HG02571 (cell line): ENCODE data around the gene EPHB3.

Experiments used
- ATAC-seq: cut with Tn5 transposase; IDR thresholded peaks from one replicate; pipeline ENCODE4 v1.9.1; 2021; ENCODE audit warnings: mild to moderate bottlenecking, moderate library complexity; ENCODE audit not compliant: unreplicated experiment

The EPHB3 gene

DNA sequence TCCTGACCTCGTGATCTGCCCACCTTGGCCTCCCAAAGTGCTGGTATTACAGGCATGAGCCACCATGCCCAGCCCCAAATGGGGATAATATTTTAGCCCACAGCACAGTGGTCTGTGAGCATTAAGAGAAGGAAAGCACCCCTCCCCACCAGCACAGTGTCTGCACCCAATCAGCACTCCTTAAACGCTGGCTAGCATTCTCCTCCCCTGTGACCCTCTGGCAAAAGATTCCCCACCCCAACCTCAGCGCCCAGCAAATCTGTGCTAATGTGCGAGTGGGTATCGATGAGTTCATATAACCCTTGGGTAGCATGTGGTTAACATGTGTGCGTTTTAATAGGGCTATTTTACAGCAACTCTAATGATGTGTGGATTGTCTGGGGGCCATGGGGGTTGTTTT is 18.3 kb upstream of the EPHB3 start:
- no peak for ATAC-seq

DNA sequence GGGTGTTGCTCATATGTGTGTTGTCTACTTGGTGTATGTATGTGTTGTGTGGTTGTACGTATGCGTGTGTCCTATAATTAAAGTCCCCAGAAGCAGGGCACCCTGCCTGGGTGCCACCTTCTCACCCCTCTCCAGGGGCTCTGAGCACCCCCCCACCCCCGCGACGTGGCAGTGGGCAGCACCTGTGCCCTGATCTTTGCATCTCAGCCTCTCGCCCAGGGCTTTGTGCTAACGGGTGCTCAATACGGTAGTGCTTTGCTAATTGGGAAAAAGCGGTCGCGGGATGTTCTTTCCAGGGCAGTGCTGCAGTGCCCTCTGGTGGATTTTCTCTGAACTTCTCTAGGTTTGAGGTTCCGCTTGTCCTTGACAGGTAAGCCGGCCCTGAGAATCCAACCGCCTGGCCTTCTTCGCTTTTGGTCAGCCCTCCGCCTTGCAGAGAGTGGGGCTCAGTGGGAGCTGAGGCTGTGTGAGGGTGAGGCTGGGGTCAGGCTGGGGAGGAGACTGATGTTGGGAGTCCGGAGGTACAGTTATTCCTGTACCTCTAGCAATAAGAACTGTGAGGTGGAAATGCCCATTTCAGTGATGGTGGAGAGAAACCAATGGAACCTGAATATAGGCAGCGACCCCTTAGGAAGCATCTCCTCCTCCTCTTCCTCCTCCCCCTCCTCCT is 17.6 kb upstream of the EPHB3 start:
- no peak for ATAC-seq

DNA sequence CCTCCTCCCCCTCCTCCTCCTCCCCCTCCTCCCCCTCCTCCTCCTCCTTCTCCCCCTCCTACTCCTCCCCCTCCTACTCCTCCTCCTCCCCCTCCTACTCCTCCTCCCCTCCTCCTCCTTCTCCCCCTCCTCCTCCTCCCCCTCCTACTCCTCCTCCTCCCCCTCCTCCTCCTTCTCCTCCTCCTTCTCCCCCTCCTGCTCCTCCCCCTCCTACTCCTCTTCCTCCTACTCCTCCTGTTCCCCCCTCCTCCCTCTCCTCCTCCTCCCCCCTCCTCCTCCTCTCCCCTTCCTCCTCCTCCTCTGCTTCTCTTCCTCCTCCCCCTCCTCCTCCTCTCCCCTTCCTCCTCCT is 17.1 kb upstream of the EPHB3 start:
- ATAC-seq: no peak

DNA sequence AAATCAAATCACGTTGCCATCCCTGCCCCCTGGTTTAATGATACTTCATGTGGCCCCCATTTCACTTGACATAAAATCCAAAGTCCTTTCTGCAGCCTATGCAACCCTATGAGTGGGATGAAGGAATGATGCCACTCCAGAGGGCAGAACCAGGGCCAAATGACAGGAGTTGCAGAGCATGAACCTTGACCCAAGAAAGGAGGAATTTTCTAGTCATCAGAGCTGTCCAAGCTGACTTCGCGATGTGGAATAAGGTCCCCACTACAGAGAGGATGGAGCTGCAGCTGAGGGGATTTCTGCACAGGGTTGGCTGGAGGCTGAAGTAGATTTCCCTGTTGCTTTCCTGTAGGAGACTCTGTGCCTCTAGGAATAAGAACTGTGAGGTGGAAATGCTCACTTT is 15.8 kb upstream of the EPHB3 start:
- no peak for ATAC-seq

DNA sequence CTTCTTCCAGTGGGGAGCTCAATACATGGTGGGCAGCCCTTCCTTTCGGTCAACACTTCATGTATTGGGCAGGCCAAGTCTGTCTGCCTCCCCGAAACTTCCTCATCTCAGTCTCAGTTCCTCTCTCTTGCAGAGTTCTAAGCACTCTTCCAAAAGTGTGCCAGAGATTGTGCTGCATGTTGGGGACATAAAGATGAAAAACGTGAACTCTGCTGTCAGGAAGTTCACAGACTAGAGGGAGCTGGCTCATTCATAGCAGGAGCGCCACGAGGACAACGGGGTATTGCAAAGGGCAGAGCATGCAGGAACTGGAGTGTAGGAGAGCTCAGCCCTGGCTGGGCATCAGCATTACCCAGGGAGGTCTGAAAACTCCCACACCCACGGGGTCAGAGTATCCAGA is 15.3 kb upstream of the EPHB3 start:
- no peak for ATAC-seq

DNA sequence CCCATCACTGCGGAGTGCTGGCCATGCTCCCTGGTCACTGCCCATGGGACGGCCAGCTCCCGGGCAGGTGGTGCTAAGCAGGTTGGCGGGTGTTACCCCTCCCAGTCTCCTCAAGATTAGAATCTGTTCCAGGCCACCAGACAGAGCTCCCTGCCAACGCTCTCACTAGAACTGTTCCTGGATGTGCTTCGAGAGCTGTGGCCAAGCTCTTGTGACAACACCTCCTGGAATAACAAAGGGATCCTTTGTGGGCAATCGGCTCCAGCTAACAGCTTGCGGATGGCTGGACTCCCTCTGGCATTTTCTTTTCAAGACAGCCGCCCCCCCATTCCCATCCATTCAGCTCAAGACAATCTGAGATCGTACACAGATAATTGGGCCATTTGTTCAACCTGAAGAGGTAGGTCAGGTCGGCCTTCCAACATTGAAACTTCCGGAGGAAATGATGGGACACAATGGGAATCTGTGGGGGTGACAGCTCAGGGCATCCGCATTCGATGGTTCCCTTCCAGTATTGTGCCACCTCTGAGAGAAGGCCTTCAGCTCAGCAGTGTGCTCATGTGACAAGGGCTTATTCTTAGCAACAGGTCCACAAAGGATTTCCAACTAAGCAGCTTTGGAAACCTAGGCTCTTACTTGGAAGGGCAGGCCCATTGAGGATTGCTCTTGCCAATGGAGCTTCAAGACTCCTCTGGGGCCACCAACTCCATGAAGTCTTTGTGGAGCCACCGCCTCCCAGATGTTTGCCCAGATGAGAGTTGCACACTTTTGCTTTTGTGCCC is 11.6 kb upstream of the EPHB3 start:
- ATAC-seq: no peak

DNA sequence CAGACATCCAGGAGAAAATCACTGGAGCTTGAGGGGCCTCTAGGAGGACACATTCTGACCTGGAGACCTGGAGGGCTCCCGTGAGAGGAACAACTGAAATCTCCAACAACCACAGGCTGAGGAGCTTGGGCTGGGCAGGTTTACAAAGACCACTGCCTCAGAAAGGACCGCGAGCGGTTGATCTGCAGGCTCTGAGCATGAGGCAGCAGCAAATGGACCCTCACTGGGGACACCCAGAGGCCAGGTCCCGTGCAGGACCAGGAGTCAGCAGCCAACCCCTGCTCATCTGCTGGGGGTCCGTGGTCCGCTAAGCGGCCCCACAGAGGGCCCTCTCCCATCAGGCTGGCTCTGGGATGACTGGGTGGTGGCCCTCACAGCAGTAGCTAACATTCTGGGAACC is 10.5 kb upstream of the EPHB3 start:
- no peak for ATAC-seq

DNA sequence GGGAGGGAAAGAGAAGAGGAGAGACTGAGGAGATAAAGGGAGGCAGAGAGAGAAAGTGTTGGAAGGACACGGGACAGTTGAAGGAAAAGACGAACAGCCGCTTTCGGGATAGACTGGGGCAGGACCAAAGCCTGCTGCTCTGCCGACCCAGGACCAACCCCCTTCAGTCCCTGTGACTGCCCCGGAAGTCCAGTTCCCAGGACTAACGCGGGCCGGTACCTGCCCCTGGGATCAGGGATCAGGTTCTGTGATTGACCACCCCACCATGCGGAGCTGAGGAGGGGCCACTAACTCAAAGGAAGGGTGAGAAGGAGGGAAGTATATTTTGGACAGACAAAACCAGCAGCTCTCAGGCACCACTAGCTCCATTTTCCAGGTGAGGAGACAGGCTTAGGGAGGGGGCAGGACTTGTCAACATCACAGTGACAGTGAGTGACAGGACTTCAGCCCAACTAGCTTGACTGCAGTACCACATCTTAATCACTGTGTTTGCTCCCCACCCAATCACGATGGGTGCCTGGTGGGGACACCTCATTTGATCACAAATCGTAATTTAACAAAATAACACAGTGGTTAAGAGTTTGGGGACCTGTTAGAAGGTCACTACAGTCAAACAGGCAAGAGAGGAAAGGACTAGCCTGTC is 9.8 kb upstream of the EPHB3 start:
- no peak for ATAC-seq

DNA sequence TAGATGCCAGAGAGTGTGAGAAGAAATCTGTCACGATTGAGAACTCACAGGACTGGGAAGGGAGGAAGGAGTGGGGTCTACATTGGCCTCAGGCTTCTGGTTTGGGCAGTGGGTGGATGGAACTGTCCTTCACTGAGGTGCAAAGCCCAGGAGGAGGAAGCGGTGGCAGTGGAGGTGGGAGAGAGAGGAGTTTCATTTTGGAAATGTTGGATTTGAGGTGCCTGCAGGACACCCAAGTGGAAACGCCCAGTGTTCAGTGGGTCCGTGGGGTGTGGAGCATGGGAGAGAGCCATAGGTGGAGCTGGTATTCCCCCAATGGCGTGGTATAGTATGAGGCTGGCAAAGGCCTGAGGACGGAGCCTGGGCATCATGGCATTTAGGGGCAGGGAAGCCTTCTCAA is 9.3 kb upstream of the EPHB3 start:
- ATAC-seq: no peak

DNA sequence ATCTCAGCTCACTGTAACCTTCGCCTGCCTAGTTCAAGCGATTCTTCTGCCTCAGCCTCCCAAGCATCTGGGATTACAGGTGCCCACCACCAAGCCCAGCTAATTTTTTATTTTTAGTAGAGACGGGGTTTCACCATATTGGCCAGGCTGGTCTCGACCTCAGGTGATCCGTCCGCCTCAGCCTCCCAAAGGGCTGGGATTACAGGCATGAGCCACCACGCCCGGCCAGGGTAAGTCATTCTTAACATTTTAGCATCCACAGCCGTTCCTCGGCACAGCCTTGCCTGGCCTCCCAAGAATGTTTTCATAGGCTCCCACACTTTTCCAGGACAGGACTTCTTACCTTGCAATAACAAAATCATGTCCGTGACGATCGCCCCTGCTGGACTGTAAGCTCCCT is 8.7 kb upstream of the EPHB3 start:
- no peak for ATAC-seq

DNA sequence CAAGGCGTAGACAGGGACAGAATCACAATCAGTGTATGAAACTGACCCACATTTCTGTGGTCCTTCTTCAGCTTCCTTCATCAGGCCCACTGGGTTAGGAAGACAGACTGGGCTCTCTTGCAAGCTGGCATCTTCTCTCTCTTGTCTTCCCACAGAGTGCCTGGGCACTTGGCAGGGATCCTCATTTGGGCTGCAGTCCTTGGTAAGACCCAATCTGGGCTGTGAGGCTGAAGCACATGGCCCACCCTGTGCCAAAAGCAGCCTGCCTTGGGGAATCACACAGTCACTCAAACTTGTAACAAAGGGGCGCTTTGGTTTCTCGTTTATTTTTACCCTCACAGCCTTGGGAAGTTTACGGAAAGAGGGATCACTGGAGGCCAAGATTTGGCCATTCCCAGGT is 8.2 kb upstream of the EPHB3 start:
- no peak for ATAC-seq

DNA sequence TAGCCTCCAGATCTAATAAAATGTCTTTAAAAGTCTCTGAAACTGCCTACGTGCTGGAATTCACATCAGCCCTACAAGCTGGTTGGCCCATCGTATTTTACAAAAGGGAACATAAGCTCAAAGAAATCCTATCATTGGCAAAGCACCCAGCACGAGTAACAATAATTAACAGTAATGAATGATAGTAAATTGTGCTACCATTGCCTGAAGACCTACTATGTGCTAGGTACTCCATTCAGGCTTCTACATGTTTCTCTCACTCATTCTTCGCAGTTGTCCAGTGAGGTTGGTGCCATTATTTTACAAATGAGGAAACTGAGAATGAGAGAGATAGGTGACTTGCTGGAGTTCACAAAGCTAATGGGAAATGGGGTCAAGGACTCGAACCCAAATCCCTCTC is 7.1 kb upstream of the EPHB3 start:
- no peak for ATAC-seq

DNA sequence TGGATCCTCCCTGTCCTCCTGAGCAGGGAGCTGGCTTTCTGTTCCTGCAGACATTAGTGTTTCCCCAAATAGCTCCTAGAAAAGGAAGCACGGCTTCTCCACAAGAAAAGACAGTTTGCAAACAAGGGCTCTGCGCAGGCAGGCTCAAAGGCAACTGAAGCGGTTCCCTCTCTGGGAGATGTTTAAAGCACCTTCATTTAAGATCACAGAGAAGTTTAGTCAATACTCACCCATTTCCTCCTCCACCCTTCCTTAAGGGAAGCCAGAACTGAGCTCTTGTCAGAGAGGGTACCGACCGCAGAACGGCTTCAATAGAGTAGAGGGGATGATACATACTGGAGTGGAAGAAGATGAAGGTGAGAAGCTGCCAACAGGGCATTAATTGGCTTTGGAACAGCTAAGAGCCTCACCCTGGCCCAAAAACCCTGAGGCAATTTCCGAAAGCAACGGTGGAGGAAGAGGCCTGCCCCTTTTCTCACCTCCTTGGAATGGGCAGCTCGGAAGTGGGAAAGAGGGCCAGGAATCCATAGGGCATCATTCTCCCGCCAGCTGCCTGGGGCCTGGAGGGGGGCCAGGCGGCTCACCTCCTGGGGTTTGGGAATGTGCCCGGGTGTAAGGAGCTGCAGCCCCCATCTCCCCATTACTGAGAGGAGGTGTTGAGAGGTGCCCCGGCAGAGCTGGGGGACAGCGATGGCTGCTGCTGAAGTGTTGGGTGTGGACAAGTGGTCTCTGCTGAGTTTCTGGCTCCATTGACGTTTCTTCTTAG is 4.8 kb upstream of the EPHB3 start:
- ATAC-seq: no peak

DNA sequence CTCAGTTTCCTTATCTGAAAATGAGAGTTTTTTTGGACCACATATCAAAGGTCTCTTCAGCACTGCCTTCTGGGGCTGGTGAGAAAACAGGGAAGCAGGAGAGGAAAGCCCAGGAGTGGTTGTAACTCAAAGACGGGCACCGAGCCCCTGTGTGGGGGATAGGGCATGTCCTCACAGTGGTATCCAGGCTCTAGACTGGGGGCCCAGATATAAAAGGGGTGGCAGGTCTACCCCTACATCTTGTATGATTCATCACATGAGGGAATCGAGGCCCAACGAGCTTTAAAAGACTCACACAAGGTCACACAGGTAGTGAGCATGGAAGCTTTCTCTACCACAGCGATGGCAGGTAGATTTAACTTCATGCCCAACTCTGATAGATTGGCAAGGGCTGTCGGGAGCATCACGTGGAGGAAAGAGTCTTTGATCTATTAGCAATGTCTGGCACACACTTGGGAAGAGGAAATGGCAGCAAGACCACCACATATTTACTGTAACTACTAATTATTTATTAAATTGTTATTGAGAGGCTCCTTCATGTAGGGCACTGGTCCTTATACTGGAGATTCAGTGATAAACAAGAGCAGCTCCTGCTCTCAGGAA is 4.1 kb upstream of the EPHB3 start:
- no peak for ATAC-seq

DNA sequence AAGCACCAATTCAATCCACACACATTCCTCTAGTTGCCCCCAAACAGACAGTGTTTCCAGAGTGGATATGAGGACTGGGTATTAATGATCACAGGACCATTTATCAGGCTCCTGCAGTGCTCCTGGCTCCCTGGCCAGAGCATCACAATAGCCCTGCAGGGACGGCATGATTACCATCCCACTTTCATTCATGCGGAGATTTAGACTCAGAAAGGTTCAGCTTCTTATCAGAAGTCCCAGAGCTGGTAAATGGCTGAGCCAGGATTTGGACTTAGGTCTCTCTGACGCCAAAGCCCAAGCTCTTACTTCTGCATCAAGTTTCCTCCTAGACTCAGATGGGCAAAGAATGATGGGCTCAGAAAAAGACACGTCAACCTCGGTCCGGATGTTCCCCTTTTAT is 2.9 kb upstream of the EPHB3 start:
- ATAC-seq: no peak

DNA sequence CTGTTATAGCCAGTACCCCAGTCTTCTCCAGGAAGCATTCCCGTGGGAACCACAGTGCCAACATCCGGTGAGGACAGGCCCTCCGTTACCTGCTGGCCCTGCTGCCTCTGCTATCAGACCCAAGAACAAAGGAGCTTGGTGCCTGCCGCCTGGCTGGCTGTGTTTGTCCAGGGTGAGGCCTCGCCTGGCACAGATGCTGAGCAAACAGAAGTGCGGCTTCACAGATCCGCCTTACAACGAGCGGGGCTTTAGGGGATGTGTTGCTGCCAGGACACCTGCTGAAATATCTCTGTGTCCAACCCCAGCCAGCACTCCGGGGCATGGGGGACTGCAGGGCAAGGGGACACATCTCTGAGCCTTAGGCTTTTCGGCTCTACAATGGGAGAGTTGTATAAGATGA is 2.2 kb upstream of the EPHB3 start:
- ATAC-seq: no peak

DNA sequence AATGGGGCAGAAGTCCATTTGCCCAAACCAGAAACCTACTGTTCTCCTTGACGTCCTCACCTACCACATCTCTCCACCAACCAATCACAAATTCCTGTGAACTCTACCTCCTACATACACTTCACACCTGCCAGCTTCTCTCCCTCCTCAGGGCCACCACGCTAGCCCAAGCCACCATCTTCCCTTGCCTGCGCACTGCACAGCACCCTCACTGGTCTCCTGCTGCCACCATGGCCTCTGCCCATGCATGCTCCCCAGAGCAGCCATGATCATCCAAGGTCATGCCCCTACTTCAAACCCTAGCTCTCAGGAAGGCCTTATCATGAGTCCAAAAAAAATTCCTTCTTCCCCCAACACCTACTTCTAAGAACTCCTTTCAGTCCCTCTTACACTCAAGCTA is 1.1 kb upstream of the EPHB3 start:
- ATAC-seq: no peak

DNA sequence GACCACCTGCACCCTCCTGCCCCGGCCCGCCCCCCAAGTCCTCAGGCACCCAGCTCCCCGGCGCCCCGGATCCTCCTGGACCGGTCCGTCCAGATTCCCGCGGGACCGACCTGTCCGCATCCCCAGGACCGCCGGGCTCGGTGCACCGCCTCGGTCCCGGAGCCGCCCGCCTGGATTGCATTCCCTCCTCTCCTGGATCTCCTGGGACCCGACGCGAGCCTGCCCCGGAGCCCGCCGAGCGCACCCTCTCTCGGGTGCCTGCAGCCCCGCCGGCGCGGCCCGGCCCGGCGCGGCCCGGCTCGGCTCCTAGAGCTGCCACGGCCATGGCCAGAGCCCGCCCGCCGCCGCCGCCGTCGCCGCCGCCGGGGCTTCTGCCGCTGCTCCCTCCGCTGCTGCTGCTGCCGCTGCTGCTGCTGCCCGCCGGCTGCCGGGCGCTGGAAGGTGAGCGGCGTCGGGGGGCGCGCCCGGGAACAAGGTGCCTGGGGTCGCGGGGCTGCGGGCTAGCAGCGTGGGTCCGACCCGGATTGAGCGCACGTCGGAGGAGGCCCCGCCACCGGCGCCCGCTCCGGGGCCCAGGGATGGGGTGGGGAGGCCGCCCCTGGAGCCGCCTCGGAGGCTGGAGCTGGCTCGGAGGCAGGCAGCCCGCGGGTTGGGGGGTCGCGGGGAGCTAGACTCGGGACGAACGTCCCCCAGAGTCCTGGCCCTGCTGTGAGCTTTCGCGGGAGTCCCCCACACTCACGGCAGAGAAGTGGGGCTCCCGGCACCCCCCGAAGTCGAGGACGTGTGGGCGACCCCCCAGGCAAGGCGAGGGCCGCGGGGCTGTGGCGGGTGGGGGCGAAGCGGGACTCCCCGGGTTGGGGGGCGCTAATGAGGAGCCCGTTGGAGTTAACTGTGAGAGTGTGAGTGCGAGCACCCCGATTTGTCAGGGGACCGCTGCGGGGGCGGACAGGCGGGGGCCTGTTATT is 610 bp downstream of the EPHB3 start:
- no peak for ATAC-seq

DNA sequence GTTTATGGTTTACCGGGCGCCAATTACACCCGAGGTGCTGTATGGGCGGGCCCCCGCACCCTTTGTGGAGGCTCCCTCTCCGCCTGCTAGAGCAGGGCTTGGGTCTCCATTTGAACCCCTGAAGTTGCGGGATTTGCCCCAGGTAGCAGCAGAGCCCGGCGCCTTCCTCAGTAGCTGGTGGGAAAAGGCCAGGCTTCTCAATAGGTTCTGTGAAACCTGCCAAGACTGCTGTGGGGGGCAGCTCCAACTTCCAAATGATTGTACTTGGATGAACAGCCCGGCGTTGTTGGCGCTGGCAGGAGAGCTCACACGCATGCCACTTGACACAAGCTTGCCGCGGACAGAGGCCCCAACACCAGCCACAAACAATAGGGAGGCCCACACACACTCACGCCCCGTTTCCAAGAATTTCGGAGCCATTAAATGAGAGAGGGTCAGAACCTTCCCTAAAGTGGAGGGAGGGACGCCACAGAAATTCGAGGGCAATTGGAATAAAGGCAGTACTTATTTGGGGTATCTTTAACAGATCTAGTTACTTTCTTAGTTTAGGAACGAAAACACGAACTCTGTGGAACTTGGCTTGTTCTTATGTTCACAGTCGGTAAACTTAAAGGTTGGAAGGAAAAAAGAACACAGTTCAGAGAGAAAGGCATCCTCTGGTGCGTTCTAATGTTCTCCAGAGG is 1.4 kb downstream of the EPHB3 start:
- no peak for ATAC-seq

DNA sequence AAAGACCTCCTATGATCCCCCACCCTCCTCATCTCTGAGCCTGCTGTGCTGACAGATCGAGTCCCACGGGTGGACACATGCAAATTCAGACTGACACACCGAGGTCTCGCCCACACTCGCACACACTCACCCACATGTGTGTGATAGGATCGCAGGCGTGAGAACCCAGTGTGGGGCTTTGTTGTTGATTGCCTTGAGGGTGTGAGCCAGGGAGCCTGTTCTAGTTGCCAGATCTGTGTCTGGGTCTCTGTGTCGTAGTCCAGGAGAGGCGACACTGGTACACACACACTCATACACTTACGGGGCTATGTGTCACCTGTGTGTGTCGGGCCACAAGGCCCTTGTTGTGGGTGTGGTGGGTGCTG is 2.0 kb downstream of the EPHB3 start:
- no peak for ATAC-seq
